ES-I3 (cell line): Measurements from ENCODE around the gene OR4C6.

Experiments
- H3K36me3 ChIP-seq: 2 replicates; pipeline ENCODE4 v1.6.1; 2013; ENCODE audit warnings: mild to moderate bottlenecking, low read length, control low read depth, moderate library complexity; ENCODE audit not compliant: insufficient read depth
- H3K4me1 ChIP-seq: 2 replicates; pipeline ENCODE4 v1.6.1; 2013; ENCODE audit warnings: mild to moderate bottlenecking, control low read depth, low read length; ENCODE audit not compliant: insufficient read depth
- H3K9ac ChIP-seq: 2 replicates; pipeline ENCODE4 v1.6.1; 2013; ENCODE audit warnings: low read depth, mild to moderate bottlenecking, low read length, moderate library complexity
- H3K9me3 ChIP-seq: 2 replicates; pipeline ENCODE4 v1.6.1; 2013; ENCODE audit warnings: mild to moderate bottlenecking, low read length, moderate library complexity; ENCODE audit not compliant: control insufficient read depth, insufficient read depth

OR4C6 gene

DNA sequence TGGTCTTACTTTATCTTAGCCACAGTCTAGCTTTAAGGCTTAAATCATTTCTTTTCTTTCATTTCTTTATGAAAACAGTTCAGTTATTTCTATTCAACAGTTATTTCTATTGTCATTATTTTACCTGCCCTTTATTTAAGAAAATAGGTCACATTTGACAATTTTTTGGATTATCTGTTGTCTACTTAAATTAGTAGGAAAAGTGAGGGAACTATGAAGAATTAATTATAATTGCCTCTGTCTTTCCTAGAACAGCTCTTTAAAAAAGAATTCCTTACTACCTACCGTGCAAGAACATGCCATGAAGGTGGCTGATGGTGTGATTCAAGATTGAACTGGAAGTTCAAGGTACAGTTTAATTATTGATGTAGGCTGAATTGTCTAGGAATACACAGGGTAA is at the start of gene OR4C6:
Gene OR4C6, plus strand, starts transcription at position 301 of the 400 bp plus-strand sequence. CDS start 2,966 bp downstream, outside the sequence.
- no peak within 1 kb of the TSS for H3K9ac ChIP-seq
- no peaks in the 10 kb centered on the region; the same call in 1 of the 2 replicates for H3K4me1 ChIP-seq
- H3K9me3 ChIP-seq: no peaks in the 10 kb centered on the region

DNA sequence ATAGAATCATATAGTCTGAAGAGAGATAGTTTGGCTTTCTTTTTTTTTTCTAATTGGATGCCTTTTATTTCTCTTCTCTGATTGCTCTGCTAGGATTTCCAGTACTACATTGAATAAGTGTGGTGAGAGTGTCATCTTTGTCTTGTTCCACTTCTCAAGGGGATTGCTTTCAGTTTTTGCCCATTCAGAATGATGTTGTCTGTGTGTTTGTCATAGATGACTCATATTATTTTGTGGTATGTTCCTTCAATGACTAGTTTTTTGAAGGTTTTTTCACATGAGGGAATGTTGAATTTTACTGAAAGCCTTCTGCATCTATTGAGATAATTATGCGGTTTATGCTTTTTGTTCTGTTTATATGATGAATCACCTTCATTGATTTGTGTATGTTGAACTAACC is 37.5 kb upstream of the OR4C6 start:
- no peaks in the 10 kb centered on the region for H3K36me3 ChIP-seq
- no peak overlapping the region for H3K9ac ChIP-seq
- H3K4me1 ChIP-seq: no peaks in the 10 kb centered on the region
- H3K9me3 ChIP-seq: no peaks in the 10 kb centered on the region

More for the DNA sequence above, at the start of gene OR4C6:
- no peaks in the 10 kb centered on the region for H3K36me3 ChIP-seq

DNA sequence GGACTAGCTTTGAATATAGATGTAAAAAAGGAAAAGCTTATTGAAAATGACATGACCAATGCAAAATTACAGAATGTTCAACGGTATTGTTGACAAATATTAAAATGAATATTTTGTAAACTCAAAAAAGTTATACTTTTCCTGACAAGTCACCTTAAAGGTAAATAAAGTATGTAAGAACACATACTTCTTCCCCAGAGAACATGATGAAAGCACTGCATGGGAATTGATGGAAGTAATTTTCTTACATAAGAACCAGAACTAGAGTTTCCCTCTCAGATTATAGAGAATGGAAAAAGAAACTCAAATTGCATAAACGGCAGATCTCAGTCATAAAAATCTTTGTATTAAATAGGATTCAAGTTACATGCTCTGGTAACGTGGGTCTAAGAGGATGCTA is 27.2 kb upstream of the OR4C6 start, which contains the start of gene OR4P4:
Gene OR4P4, plus strand, starts transcription at position 301 of the 400 bp plus-strand sequence.
- no peak within 1 kb of the TSS for H3K9ac ChIP-seq
- H3K4me1 ChIP-seq: no peaks in the 10 kb centered on the region
- H3K36me3 ChIP-seq: no peaks in the 10 kb centered on the region
- H3K9me3 ChIP-seq: no peaks in the 10 kb centered on the region

DNA sequence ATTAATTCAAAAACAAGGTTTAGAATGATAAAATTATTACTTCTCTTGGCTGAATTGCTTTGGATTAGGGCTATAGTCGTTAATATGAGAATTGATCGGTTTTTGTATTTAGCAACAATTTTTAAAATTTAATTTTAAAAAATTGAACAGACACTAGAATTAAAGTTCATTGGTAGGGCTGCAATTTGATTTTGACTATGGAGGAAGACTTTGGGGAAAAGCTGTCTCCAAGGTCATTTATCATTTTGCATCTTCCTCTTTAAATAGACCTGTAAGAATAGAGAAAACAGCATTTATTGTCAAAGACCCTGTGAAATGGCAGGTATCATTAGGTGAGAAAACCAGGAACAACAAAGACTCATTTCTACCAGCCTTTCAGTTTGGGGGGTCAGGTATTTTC is 14.0 kb upstream of the OR4C6 start, which contains the start of gene OR4S2:
Gene OR4S2, plus strand, starts transcription at position 301 of the 400 bp plus-strand sequence. CDS start 2,577 bp downstream, outside the sequence.
- H3K9ac ChIP-seq: no peak within 1 kb of the TSS
- H3K36me3 ChIP-seq: no peaks in the 10 kb centered on the region
- H3K4me1 ChIP-seq: no peaks in the 10 kb centered on the region
- no peaks in the 10 kb centered on the region for H3K9me3 ChIP-seq

DNA sequence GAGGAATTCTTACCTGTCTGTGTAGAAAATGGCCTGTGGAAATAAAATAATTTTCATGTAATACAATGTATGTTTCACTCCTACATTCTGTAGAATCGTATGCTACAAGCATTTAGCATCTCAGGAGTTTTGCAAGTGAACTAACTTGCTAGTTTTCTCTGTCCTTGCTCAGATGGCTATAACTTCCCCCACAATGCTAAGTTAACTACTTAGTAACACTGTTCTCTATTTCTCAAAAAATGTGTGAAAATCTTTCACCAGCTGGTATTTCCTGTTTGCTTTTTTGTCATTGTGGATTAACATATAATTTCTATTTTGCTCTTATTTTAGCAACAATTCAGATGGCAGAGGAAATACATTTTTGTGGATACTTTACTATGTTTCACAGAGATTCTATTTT is 9.4 kb upstream of the OR4C6 start:
- Histone ChIP-seq H3K36me3 (no peaks in the 10 kb centered on the region), H3K4me1 (no peaks in the 10 kb centered on the region), H3K9me3 (no peaks in the 10 kb centered on the region), H3K9ac (no peak overlapping the region)

DNA sequence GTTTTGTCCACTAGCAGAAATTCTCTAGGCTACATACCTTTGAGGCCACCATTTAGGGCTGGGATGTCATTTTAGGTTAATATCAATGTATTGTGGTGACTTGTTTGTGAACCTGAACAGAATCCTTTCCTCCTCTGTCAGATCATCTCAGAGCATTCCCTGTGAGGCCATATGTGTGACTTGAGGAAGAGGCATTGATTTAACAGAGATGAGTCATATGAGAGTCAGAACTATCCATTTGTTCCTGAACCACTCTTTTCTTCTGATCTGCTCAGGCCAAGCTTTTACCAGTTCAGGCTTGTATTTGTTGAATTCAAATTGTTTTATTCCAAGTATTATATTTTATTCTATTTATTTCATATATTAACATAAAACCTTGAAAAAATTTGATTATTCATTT is 6.9 kb upstream of the OR4C6 start:
- Histone ChIP-seq H3K4me1 (no peaks in the 10 kb centered on the region), H3K36me3 (no peaks in the 10 kb centered on the region), H3K9me3 (no peaks in the 10 kb centered on the region), H3K9ac (no peak overlapping the region)

DNA sequence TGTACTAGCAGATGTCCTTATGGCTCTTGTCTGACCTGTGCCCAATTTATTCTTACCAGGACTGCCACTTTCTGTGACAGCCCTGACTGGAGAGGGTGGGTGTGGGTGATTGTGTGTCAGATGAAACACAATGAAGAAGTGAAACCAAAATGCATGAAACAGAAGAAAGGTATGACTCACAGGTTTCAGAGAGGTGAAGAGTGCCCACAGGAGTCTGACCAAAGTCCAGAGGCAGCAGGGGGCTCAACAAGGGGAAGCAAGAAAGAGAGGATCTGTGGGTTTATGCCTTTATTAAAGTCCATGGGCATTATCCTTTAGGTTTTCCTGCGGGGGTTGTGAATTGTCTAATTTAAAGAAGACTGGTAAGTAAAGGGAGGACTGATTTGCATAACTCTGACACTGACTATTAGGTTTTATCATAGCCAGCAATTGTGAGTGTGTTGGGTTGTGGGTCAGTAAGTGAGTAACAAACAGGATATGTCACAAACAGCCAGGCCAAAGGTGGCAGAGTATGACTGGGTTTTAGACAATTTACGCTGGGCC is 3.9 kb upstream of the OR4C6 start:
- Histone ChIP-seq H3K9ac (no peak overlapping the region), H3K36me3 (no peaks in the 10 kb centered on the region), H3K4me1 (no peaks in the 10 kb centered on the region), H3K9me3 (no peaks in the 10 kb centered on the region)

DNA sequence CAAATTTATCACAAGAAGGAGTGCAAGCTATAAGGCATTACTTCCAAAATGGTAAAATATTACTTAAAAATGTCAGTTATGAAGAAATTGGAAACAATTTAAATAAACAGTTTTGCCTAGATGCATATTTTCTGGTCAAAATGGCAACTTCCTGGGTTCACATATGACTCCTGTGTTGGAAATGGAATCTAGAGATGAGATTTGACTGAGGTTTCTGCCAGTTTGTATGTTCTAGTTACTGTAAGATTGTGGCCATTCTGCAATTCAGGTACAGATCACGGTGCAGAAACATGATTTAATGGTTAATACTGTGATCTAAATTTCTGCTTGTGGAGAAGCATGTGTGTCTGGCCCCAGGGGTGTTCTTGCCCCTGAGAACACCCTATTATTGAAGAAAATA is 3.4 kb upstream of the OR4C6 start:
- H3K4me1 ChIP-seq: no peaks in the 10 kb centered on the region
- no peaks in the 10 kb centered on the region for H3K36me3 ChIP-seq
- no peak overlapping the region for H3K9ac ChIP-seq
- H3K9me3 ChIP-seq: no peaks in the 10 kb centered on the region

DNA sequence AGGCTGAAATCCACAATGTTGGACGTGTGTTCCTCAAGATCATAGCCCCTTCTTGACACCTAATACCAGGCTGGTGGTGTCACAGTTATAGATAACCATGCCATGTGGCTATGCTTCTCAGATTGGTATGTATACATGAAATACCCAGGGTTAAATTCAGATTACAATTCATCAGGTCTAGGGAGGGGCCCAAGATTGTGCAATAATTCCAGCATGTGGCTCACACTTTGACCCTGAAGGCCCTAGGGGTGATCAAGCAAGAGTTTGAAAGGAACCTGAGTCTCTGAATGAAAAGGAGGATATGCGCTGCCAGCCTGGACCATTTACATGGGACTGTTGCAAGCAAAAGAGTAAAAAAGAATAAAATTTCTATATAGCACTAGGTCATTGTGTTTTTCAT is 7.4 kb downstream of the OR4C6 start:
- Histone ChIP-seq H3K36me3 (no peaks in the 10 kb centered on the region), H3K4me1 (no peaks in the 10 kb centered on the region), H3K9me3 (no peaks in the 10 kb centered on the region), H3K9ac (no peak overlapping the region)

DNA sequence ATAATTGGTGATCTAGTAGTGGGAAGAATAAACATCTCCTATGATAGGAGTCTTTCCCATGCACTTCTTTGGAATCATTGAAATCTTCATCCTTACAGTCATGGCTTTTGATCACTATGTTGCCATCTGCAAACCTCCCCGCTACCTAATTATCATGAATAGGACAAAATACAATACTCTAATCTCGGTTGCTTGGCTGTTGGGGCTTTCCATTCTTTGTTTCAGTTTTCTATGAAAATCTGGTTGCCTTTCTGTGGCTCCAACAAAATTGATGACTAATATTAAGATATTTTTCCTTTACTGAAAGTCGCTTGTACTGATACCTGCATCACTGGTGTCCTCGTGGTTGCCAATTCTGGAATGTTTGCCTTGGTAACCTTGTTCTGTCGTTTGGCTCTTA is 11.9 kb downstream of the OR4C6 start:
- no peak overlapping the region for H3K9ac ChIP-seq
- no peaks in the 10 kb centered on the region for H3K36me3 ChIP-seq
- no peaks in the 10 kb centered on the region for H3K4me1 ChIP-seq
- no peaks in the 10 kb centered on the region for H3K9me3 ChIP-seq

DNA sequence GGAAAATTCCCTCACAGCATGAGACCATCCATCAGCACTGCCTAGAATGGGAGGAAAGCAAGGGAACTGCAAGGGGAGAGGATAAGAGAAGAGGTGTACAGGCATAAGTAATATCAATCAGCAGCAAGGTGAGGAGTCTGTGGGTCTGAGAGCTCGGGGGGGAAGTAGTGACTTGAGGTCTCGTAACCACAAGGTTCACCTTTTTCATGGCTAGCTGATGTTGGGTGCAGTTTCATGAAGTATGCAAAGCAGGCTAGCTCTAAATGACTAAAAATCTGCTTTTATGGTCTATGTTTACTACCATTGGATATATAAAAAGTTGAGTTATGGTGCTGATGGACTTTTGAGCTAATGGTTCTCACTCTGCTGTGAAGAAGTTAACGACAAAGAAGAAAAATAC is 35.8 kb downstream of the OR4C6 start:
- Histone ChIP-seq H3K36me3 (no peaks in the 10 kb centered on the region), H3K4me1 (no peaks in the 10 kb centered on the region), H3K9me3 (no peaks in the 10 kb centered on the region), H3K9ac (no peak overlapping the region)

DNA sequence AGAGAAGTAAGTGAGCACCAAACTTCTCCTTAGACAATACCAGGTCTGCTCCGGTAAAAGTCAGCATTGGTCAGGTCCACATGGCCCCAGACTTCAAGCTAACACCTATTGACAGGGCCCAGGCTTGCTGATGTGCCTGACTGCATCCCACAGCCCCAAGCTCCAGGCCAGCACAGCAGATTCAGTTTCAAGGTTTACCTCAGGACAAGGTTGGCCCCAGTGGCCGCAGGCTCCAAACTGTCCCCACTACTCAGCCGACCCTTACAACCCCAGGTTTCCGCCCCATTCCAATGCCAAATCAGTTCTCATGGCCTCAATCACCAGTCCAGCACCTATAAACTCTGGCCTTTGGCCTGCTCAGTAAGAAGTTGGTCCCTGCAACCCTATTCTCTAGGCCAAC is 39.4 kb downstream of the OR4C6 start:
- Histone ChIP-seq H3K9me3 (no peaks in the 10 kb centered on the region), H3K9ac (no peak overlapping the region), H3K36me3 (no peaks in the 10 kb centered on the region), H3K4me1 (no peaks in the 10 kb centered on the region)

DNA sequence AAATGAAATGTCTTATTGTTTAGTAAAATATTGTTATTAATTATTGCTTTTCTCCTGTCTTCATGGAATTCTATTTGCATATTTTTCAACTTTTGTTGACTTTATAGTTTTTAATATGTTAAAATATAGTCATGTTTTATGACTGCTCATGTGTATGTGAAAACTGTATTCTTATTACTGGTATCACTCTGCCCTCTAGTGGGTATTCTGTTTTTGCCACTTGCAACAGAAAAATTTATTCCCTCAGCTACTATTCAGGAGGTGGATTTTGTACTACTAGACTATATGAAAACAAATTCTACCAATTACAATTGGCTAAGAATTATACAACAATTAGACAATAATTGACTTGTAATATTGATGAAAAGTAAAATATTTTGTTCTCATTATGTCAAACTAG is 45.0 kb downstream of the OR4C6 start:
- Histone ChIP-seq H3K36me3 (no peaks in the 10 kb centered on the region), H3K4me1 (no peaks in the 10 kb centered on the region), H3K9me3 (no peaks in the 10 kb centered on the region), H3K9ac (no peak overlapping the region)

DNA sequence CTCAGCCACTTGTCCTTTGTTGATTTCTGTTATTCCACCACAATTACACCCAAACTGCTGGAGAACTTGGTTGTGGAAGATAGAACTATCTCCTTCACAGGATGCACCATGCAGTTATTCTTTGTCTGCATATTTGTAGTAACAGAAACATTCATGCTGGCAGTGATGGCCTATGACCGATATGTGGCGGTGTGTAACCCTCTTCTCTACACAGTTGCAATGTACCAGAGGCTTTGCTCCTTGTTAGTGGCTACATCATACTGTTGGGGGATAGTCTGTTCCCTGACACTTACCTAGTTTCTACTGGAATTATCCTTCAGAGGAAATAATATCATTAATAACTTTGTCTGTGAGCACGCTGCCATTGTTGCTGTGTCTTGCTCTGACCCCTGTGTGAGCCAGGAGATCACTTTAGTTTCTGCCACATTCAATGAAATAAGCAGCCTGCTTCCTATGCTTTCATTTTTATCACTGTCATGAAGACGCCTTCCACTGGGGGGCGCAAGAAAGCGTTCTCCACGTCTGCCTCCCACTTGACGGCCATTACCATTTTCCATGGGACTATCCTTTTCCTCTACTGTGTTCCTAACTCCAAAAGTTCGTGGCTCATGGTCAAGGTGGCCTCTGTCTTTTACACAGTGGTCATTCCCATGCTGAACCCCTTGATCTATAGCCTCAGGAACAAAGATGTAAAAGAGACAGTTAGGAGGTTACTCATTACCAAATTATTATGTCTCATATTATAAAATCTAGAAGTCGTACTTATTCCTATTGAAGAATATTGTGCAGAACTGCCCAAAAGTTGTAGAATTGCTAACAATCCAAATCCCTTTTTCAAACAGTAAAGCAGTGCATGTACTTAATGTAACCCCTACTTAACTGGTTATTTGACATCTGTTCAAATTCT is 53.2 kb downstream of the OR4C6 start:
- Histone ChIP-seq H3K9me3 (no peaks in the 10 kb centered on the region), H3K4me1 (no peaks in the 10 kb centered on the region), H3K36me3 (no peaks in the 10 kb centered on the region), H3K9ac (no peak overlapping the region)
